DOHH2 (cell line): ENCODE measurements around the gene PCGF3.

Source experiments
- CTCF ChIP-seq: fragments of 200-600 bp; sonication (generic); IDR thresholded peaks from one replicate; pipeline ENCODE4 v1.5.1; 2014; ENCODE audit warnings: antibody characterized with exemption, mild to moderate bottlenecking, low read depth, low read length; ENCODE audit not compliant: poor library complexity, severe bottlenecking
- EZH2phosphoT487 ChIP-seq: fragments of 200-600 bp; sonication (generic); IDR thresholded peaks from 2 replicates; pipeline ENCODE4 v1.6.1; 2017; ENCODE audit warnings: borderline replicate concordance, mild to moderate bottlenecking, antibody characterized with exemption, low read length, moderate library complexity, mixed read lengths

DNA sequence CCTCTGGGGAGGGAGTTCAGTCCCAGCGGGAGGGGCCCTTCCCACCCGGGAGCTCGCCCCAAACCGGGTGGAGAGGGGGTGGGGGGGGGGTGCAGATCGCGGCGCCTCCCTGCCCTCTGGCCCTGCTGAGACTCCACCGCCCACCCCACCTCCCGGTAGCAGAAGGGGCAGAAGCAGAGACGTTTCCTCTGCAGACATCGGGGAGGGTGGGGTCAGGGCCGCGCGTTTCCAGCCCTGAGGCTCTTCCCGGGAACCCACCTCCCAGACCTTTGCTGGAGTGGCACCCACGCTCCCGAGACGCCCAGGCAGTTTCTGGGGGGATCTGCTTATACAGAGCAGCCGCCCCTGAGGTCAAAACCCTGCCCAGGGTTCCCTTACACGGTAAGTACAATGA, 90.1 kb downstream of the PCGF3 start:
- TF ChIP-seq CTCF: no peak
- no peak for TF ChIP-seq EZH2phosphoT487
